ENCODE data around the gene STAT1.

Gene STAT1

DNA sequence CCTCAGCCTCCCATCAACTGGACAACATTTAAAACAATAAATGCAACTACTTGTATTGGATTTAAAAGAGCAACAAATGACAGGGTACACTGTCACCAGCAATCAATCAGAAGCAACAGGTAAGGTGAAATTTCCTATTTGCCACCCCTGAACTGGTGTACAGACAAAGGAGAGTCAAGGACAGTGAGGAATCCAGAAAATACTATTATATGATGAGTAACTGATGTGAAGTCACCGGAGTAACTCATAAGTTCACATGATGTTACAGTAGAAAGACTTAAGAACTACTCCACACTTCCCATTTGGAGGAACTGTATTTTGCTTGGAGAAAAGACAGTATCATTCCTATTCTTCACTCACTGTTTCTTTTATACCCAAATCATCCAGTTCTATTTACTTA lies 4.1 kb upstream of the STAT1 start:
- in situ Hi-C loops (cut with MboI; ENCODE audit: low sequenced_read_pairs, unreplicated experiment): no loop called here
- no peak for DNase-seq (ENCODE audit: low spot score)
- TF ChIP-seq, protein P1, sequence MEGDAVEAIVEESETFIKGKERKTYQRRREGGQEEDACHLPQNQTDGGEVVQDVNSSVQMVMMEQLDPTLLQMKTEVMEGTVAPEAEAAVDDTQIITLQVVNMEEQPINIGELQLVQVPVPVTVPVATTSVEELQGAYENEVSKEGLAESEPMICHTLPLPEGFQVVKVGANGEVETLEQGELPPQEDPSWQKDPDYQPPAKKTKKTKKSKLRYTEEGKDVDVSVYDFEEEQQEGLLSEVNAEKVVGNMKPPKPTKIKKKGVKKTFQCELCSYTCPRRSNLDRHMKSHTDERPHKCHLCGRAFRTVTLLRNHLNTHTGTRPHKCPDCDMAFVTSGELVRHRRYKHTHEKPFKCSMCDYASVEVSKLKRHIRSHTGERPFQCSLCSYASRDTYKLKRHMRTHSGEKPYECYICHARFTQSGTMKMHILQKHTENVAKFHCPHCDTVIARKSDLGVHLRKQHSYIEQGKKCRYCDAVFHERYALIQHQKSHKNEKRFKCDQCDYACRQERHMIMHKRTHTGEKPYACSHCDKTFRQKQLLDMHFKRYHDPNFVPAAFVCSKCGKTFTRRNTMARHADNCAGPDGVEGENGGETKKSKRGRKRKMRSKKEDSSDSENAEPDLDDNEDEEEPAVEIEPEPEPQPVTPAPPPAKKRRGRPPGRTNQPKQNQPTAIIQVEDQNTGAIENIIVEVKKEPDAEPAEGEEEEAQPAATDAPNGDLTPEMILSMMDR (IDR thresholded peaks at IDR 0.05; ENCODE audit: borderline replicate concordance, control extremely low read depth, extremely low read depth, insufficient read depth, missing control alignments): no peak

DNA sequence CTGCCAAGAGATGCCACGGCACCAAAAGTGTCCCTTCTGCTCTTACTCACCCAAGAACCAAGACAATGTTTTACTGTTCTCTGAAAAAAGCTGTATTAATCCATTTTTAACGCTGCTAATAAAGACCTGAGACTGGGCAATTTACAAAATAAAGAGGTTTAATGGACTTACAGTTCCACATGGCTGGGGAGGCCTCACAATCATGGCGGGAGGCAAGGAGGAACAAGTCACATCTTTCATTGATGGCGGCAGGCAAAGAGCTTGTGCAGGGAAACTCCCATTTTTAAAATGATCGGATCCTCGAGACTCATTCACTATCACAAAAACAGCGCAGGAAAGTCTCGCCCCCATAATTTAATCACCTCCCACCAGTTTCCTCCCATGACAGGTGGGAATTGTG lies 1.9 kb upstream of the STAT1 start:
- in situ Hi-C loops (cut with MboI; ENCODE audit: low sequenced_read_pairs, unreplicated experiment): no loop called here
- TF ChIP-seq, protein P1 (IDR thresholded peaks at IDR 0.05; ENCODE audit: borderline replicate concordance, control extremely low read depth, extremely low read depth, insufficient read depth, missing control alignments): no peak
- no peak for DNase-seq (ENCODE audit: low spot score)

DNA sequence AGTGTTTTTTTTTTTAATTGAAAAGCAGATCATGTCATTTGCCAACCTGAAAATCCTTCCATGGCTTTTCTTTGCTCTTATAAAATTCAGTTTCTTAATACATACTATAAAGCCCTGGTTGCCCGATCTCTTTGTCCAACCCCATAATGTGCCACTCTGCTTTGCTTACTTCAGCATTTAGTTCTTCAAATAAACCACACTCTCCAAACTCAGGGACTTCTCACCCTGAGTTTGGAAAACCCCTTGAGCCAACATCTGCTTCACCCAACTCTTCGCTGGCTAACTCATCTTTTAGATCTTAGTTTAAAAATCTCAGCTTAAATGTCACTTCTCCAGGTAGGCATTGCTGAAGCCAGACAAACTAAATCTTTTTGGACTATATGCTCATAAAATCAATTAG lies 1.3 kb upstream of the STAT1 start:
- TF ChIP-seq, protein P1 (IDR thresholded peaks at IDR 0.05; ENCODE audit: borderline replicate concordance, control extremely low read depth, extremely low read depth, insufficient read depth, missing control alignments): no peak
- in situ Hi-C loops (cut with MboI; ENCODE audit: low sequenced_read_pairs, unreplicated experiment): no loop called here
- no peak for DNase-seq (ENCODE audit: low spot score)

DNA sequence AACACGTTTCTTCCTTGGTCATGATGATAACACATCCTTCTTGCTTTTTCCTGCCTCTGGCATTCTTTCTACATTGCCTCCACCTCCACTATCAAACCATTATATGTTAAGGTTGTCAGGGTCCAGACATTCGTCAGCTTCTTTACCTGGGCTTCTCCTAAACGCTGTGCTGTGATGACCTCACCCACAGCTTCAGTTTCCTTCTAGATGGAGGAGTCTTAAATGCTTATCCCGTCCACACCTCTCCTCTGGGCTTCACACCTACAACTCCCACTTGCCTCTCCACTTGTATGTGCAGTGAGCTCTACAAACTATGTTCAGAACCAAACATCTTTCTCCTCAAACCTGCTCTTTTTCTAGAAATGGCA lies 666 bp upstream of the STAT1 start:
- no peak for DNase-seq (ENCODE audit: low spot score)
- in situ Hi-C loops (cut with MboI; ENCODE audit: low sequenced_read_pairs, unreplicated experiment): no loop called here
- TF ChIP-seq, protein P1 (IDR thresholded peaks at IDR 0.05; ENCODE audit: borderline replicate concordance, control extremely low read depth, extremely low read depth, insufficient read depth, missing control alignments): no peak

DNA sequence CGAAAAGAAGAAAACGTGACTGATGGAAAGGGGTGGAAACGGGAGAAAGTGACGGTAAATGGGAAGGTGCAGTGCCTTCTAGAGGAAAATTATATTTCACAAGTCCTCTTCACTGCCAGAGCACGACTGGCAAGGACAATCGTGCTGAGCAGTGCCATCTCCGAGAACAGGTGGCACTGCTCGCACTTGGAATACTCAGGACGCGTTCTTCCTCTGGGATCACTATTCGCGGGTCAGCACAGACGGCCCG lies 364 bp downstream of the STAT1 start:
- in situ Hi-C loops (cut with MboI; ENCODE audit: low sequenced_read_pairs, unreplicated experiment): no loop called here
- DNase-seq (ENCODE audit: low spot score): no peak
- TF ChIP-seq, protein P1 (IDR thresholded peaks at IDR 0.05; ENCODE audit: borderline replicate concordance, control extremely low read depth, extremely low read depth, insufficient read depth, missing control alignments): no peak

DNA sequence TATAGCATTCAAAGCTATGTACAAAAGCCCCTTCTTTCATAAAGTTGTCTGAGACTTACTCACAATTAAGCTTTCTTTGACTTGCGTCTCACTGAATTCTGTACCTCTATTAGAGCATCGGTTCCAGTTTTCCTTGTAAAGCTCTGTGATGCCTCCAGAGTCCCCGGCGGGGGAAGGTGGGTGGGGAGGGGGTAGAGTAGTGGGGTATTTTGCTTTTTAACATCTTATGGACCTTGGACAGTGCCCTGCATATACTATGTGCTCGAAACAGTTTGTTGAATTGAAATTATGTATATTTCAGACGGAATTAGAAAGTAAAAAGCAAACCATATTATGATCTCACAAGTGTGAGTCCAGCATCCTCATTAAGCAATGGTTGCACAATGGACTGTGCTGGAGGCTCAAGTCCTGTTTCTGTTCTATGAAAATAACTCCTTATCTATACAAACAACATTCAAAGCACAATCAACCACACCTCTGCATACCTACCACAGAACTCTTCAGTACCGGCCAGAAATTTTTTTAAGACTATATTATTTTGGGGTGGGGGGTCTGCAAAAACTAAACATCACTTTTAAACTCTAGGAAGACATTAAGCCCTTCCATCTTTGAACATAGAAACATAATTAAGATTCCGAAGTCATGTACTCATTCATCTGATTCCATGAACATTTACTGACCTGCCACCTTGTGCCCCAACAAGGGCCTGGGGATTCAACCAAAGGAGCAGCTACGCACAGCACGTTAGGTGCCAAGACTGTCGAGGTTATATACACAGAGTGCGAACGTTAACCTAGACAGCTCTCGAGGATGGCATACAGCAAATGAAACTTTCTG lies 908 bp downstream of the STAT1 start:
- TF ChIP-seq, protein P1 (IDR thresholded peaks at IDR 0.05; ENCODE audit: borderline replicate concordance, control extremely low read depth, extremely low read depth, insufficient read depth, missing control alignments): no peak
- no peak for DNase-seq (ENCODE audit: low spot score)
- in situ Hi-C loops (cut with MboI; ENCODE audit: low sequenced_read_pairs, unreplicated experiment): no loop called here
